K562 (cell line): ENCODE measurements around the gene PGRMC2. TPM values are rescaled to one million over a fixed set of nuclear protein-coding genes. Genes with fewer than 3 reads are reported as not detected.

Experiments
- ADNP ChIP-seq: fragments of 200-800 bp; sonication (Bioruptor generic); IDR thresholded peaks from 2 replicates; pipeline ENCODE4 v1.6.1; 2016; ENCODE audit warnings: missing genetic modification characterization, missing compliant biosample characterization
- CBFA2T2 ChIP-seq: fragments of 450-650 bp; conservative IDR thresholded peaks from 2 replicates; pipeline ENCODE4 v1.6.1; 2017; ENCODE audit warnings: mild to moderate bottlenecking
- CREBBP ChIP-seq: IDR thresholded peaks from one replicate; pipeline ENCODE4 v1.6.1; 2012; ENCODE audit warnings: low read depth, mild to moderate bottlenecking, control low read depth, inconsistent platforms, low read length
- FOXA3 ChIP-seq, 2 experiments: fragments of 450-650 bp in 1 of 2; sonication (generic) in 1 of 2; formaldehyde crosslinking; IDR thresholded peaks in 1 of 2; conservative IDR thresholded peaks in 1 of 2; 2 replicates each; pipeline versions ENCODE4 v1.4.0 to v1.8.0; 2020 to 2022; ENCODE audit warnings: mild to moderate bottlenecking in 2 of 2, missing genetic modification reagents in 1 of 2
- GATA2 ChIP-seq: sonication (generic); formaldehyde crosslinking; IDR thresholded peaks from 2 replicates; pipeline ENCODE4 v1.4.0; 2020; ENCODE audit warnings: mild to moderate bottlenecking, missing genetic modification reagents
- HNRNPH1 ChIP-seq: fragments of 200-400 bp; formaldehyde crosslinking; optimal IDR thresholded peaks from 2 replicates; pipeline ENCODE3; 2017; ENCODE audit warnings: low read depth, mild to moderate bottlenecking, low read length, moderate library complexity
- HNRNPK ChIP-seq: fragments of 200-400 bp; formaldehyde crosslinking; IDR thresholded peaks from one replicate; pipeline ENCODE4 v1.6.1; 2018; ENCODE audit warnings: mild to moderate bottlenecking, low read depth, low read length; ENCODE audit not compliant: poor library complexity, severe bottlenecking
- JUND ChIP-seq, 2 experiments: IDR thresholded peaks; 2 replicates in 1 of 2; 3 replicates in 1 of 2; pipeline ENCODE4 v1.6.1; 2011; ENCODE audit warnings: borderline replicate concordance in 2 of 2, low read depth in 2 of 2, low read length in 2 of 2, improper control_type of control experiment in 1 of 2, missing biosample characterization in 1 of 2, missing genetic modification characterization in 1 of 2, missing genetic modification reagents in 1 of 2
- SIRT6 ChIP-seq: IDR thresholded peaks from one replicate; pipeline ENCODE4 v1.6.1; 2012; ENCODE audit warnings: low read depth, mild to moderate bottlenecking, control low read depth, inconsistent platforms, low read length, moderate library complexity
- SPI1 ChIP-seq: IDR thresholded peaks from 2 replicates; pipeline ENCODE4 v1.6.1; 2011; ENCODE audit warnings: low read depth, low read length, control low read depth, borderline replicate concordance
- SUPT5H ChIP-seq: fragments of 450-650 bp; IDR thresholded peaks from 2 replicates; pipeline ENCODE4 v1.6.1; 2016
- TCF3 ChIP-seq: sonication (generic); formaldehyde crosslinking; IDR thresholded peaks from 2 replicates; pipeline ENCODE4 v1.4.0; 2020; ENCODE audit warnings: mild to moderate bottlenecking, missing genetic modification reagents
- TEAD4 ChIP-seq, 2 experiments: sonication (generic) in 1 of 2; formaldehyde crosslinking in 1 of 2; IDR thresholded peaks; 2 replicates each; pipeline versions ENCODE4 v1.6.1 to v1.8.0; 2012 to 2022; ENCODE audit warnings: borderline replicate concordance in 1 of 2, inconsistent platforms in 1 of 2, low read length in 1 of 2, mild to moderate bottlenecking in 1 of 2, missing genetic modification reagents in 1 of 2
- polyA plus RNA-seq, 8 experiments: library from polyadenylated mRNA; depleted of rRNA in 4 of 8; stranded (reverse) in 5 of 8; unstranded in 3 of 8; fragments of >200 nt; fragmentation: Nextera tagmentation in 2 of 8; fragmentation: Illumina TruSeq in 1 of 8; extraction: Ambion mirVana in 2 of 8; extraction: Trizol in 1 of 8; gene quantifications; 2 replicates each; pipeline versions ENCODE4 v1.2.1 to v1.2.3, GENCODE V29; 2011 to 2014; ENCODE audit warnings: inconsistent platforms in 1 of 8, missing spikeins in 1 of 8
- total RNA-seq, 7 experiments: library from RNA; depleted of rRNA in 6 of 7; stranded (reverse); fragments of >200 nt in 6 of 7; fragmentation: Illumina TruSeq in 2 of 7; extraction: Trizol in 2 of 7; gene quantifications; 2 replicates each; pipeline versions ENCODE4 v1.2.1 to v1.2.3, GENCODE V29; 2011 to 2021; ENCODE audit warnings: low replicate concordance in 1 of 7
- TF ChIP-seq, protein P1 (sequence below): fragments of 250-450 bp; sonication (Bioruptor Pico); IDR thresholded peaks from 2 replicates; pipeline ENCODE4 v1.4.0; 2020; ENCODE audit warnings: mild to moderate bottlenecking, moderate library complexity
- TF ChIP-seq, protein P2 (sequence below): sonication (generic); formaldehyde crosslinking; IDR thresholded peaks from 2 replicates; pipeline ENCODE4 v1.8.1; 2023; ENCODE audit warnings: mild to moderate bottlenecking, missing genetic modification reagents

The PGRMC2 gene
- total and polyA plus RNA-seq, 9 of the 15 experiments (the other 6 are each of a cell fraction or from before 2014, with no cell fraction given): 12.4 to 81.3 (median 22.7) TPM

DNA sequence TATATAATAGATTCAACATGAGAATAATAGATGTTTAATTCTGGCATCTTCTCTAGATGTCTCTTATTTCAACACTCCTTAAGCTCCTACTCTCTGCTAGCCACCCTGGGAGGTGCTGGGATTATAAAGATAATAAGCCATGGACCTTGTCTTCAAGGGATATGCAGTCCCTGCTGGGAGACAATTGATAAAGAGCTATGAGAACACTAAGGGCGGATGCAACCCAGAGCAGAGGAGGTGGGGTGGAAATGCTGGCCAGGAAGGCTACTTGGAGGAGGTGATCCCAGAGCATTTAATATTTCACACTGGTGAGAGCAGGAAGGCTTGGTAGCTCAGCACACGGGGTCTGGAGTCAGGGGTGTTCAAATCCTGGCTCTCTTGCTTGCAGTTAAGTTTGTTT is 18.3 kb upstream of the PGRMC2 start (continued):
- TF ChIP-seq, protein P1, sequence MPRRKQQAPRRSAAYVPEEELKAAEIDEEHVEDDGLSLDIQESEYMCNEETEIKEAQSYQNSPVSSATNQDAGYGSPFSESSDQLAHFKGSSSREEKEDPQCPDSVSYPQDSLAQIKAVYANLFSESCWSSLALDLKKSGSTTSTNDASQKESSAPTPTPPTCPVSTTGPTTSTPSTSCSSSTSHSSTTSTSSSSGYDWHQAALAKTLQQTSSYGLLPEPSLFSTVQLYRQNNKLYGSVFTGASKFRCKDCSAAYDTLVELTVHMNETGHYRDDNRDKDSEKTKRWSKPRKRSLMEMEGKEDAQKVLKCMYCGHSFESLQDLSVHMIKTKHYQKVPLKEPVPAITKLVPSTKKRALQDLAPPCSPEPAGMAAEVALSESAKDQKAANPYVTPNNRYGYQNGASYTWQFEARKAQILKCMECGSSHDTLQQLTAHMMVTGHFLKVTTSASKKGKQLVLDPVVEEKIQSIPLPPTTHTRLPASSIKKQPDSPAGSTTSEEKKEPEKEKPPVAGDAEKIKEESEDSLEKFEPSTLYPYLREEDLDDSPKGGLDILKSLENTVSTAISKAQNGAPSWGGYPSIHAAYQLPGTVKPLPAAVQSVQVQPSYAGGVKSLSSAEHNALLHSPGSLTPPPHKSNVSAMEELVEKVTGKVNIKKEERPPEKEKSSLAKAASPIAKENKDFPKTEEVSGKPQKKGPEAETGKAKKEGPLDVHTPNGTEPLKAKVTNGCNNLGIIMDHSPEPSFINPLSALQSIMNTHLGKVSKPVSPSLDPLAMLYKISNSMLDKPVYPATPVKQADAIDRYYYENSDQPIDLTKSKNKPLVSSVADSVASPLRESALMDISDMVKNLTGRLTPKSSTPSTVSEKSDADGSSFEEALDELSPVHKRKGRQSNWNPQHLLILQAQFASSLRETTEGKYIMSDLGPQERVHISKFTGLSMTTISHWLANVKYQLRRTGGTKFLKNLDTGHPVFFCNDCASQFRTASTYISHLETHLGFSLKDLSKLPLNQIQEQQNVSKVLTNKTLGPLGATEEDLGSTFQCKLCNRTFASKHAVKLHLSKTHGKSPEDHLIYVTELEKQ: no peak
- TF ChIP-seq CBFA2T2: peak; percentile 70
- TF ChIP-seq SUPT5H: no peak
- 0 out of 2 replicates have a peak, but pooled peaks have one; percentile 7 for TF ChIP-seq ADNP
- TF ChIP-seq SPI1: no peak
- TF ChIP-seq, protein P2, sequence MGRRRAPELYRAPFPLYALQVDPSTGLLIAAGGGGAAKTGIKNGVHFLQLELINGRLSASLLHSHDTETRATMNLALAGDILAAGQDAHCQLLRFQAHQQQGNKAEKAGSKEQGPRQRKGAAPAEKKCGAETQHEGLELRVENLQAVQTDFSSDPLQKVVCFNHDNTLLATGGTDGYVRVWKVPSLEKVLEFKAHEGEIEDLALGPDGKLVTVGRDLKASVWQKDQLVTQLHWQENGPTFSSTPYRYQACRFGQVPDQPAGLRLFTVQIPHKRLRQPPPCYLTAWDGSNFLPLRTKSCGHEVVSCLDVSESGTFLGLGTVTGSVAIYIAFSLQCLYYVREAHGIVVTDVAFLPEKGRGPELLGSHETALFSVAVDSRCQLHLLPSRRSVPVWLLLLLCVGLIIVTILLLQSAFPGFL (CRISPR knock-in tag): no peak
- no peak for TF ChIP-seq HNRNPK
- TF ChIP-seq FOXA3 (CRISPR knock-in tag; conservative IDR thresholded peaks at IDR 0.05 in 1 of 2, IDR thresholded peaks at IDR 0.05 in 1 of 2): no peak
- TF ChIP-seq JUND (IDR thresholded peaks at IDR 0.05; ENCODE audit: borderline replicate concordance, low read depth, low read length): 0 out of 2 replicates have a peak, but pooled peaks have one; percentile 6
- no peak; the same call in 2 of the 3 replicates for TF ChIP-seq JUND (tag; IDR thresholded peaks at IDR 0.05; ENCODE audit: borderline replicate concordance, low read depth, low read length)
- no peak for TF ChIP-seq CREBBP
- TF ChIP-seq GATA2: peak; percentile 20; the same call in 1 of the 2 replicates
- no peak for TF ChIP-seq SIRT6
- TF ChIP-seq HNRNPH1: no peak
- peak; percentile 76 for TF ChIP-seq TCF3 (CRISPR knock-in tag)
- peak; percentile 57; the same call in 1 of the 2 replicates for TF ChIP-seq TEAD4 (IDR thresholded peaks at IDR 0.05; ENCODE audit: low read length)
- no peak for TF ChIP-seq TEAD4 (CRISPR knock-in tag; IDR thresholded peaks at IDR 0.05; ENCODE audit: borderline replicate concordance)
